Ishikawa (cell line): ENCODE measurements around the gene CACNA1C.

Source experiments
- CEBPB ChIP-seq: IDR thresholded peaks from 2 replicates; pipeline ENCODE4 v1.6.1; 2012
- CREB1 ChIP-seq: IDR thresholded peaks from 2 replicates; pipeline ENCODE4 v1.6.1; 2012; ENCODE audit warnings: low read depth
- EGR1 ChIP-seq: IDR thresholded peaks from 2 replicates; pipeline ENCODE4 v1.6.1; 2012
- EP300 ChIP-seq: IDR thresholded peaks from 2 replicates; pipeline ENCODE4 v1.6.1; 2012; ENCODE audit warnings: borderline replicate concordance
- FOXM1 ChIP-seq: IDR thresholded peaks from 2 replicates; pipeline ENCODE4 v1.6.1; 2012; ENCODE audit warnings: low read depth, borderline replicate concordance
- NFIC ChIP-seq: IDR thresholded peaks from 2 replicates; pipeline ENCODE4 v1.6.1; 2012
- RAD21 ChIP-seq: IDR thresholded peaks from 2 replicates; pipeline ENCODE4 v1.6.1; 2012; ENCODE audit warnings: low read depth
- TAF1 ChIP-seq: IDR thresholded peaks from 2 replicates; pipeline ENCODE4 v1.6.1; 2012; ENCODE audit warnings: low read depth, mild to moderate bottlenecking
- TCF12 ChIP-seq: IDR thresholded peaks from 2 replicates; pipeline ENCODE4 v1.6.1; 2012; ENCODE audit warnings: low read depth
- TEAD4 ChIP-seq: IDR thresholded peaks from 2 replicates; pipeline ENCODE4 v1.6.1; 2012
- YY1 ChIP-seq: IDR thresholded peaks from 2 replicates; pipeline ENCODE4 v1.6.1; 2012; ENCODE audit warnings: low read depth
- ZBTB7A ChIP-seq: IDR thresholded peaks from 2 replicates; pipeline ENCODE4 v1.6.1; 2012; ENCODE audit warnings: low read depth
- TF ChIP-seq, protein P1 (sequence below): IDR thresholded peaks from 2 replicates; pipeline ENCODE4 v1.6.1; 2012; ENCODE audit warnings: low read depth, mild to moderate bottlenecking
- TF ChIP-seq, protein P2 (sequence below): IDR thresholded peaks from 2 replicates; pipeline ENCODE4 v1.6.1; 2012
- TF ChIP-seq, protein P3 (sequence below): IDR thresholded peaks from 2 replicates; pipeline ENCODE4 v1.6.1; 2012

CACNA1C gene

DNA sequence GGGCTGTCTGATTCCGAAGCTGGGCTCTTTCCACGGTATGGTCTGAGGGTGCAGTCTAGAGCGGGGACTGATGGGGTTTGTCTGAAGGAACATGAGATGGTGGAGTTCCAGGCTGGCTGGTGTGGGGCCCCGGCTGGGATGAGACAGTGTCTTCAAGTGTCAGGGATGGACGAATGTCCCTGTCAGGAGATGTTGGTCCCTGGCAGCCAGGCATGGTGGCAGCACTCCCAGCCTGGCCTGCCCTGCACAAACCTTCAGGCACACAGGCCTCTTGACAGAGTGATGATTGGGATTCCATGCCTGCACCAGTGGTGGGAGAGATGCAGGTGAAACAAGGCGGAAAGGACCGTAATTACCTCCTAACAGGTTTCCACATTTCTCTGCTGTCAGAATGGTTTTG lies 221.9 kb downstream of the CACNA1C start:
- no peak for TF ChIP-seq TEAD4
- no peak for TF ChIP-seq CREB1
- TF ChIP-seq, protein P1, sequence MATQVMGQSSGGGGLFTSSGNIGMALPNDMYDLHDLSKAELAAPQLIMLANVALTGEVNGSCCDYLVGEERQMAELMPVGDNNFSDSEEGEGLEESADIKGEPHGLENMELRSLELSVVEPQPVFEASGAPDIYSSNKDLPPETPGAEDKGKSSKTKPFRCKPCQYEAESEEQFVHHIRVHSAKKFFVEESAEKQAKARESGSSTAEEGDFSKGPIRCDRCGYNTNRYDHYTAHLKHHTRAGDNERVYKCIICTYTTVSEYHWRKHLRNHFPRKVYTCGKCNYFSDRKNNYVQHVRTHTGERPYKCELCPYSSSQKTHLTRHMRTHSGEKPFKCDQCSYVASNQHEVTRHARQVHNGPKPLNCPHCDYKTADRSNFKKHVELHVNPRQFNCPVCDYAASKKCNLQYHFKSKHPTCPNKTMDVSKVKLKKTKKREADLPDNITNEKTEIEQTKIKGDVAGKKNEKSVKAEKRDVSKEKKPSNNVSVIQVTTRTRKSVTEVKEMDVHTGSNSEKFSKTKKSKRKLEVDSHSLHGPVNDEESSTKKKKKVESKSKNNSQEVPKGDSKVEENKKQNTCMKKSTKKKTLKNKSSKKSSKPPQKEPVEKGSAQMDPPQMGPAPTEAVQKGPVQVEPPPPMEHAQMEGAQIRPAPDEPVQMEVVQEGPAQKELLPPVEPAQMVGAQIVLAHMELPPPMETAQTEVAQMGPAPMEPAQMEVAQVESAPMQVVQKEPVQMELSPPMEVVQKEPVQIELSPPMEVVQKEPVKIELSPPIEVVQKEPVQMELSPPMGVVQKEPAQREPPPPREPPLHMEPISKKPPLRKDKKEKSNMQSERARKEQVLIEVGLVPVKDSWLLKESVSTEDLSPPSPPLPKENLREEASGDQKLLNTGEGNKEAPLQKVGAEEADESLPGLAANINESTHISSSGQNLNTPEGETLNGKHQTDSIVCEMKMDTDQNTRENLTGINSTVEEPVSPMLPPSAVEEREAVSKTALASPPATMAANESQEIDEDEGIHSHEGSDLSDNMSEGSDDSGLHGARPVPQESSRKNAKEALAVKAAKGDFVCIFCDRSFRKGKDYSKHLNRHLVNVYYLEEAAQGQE, result no peak
- TF ChIP-seq EGR1, result no peak
- TF ChIP-seq NFIC, result no peak
- TF ChIP-seq YY1, result no peak
- TF ChIP-seq, protein P2, sequence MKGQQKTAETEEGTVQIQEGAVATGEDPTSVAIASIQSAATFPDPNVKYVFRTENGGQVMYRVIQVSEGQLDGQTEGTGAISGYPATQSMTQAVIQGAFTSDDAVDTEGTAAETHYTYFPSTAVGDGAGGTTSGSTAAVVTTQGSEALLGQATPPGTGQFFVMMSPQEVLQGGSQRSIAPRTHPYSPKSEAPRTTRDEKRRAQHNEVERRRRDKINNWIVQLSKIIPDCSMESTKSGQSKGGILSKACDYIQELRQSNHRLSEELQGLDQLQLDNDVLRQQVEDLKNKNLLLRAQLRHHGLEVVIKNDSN, result no peak
- no peak for TF ChIP-seq EP300
- no peak for TF ChIP-seq TAF1

DNA sequence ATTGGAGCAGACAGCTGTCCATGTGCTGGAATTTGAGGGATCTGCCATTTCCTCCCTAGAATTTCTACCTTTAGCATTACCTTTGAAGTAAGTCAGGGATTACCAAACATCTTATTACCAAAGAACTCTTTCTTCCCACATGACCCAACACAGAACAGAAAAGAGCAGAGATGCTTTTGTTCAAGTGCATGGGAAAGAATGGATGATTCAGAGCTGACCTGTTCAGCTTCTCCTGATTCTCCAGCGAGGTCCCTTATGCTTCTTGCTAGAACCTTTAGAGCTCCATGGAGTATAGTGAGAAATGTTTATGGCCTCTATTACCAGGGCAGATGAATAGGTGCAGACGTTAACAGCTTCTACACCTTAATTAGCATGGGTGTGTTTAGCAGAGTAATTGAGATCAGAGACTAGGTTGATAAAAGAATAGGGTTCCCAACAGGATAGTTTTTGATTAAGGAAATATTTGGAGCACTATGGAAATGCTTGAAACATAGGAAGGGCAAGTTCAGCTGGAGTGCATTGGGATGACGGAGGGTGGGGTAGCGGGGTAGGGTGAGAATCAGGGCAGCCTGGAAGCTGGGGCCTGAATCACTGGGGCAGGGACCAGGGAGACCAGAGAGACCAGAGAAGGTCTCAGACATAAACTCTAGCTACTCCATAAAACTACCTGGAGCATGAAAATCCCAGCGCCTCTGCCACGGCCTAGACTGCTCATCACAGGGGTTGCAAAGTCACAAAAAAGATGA lies 223.7 kb downstream of the CACNA1C start:
- TF ChIP-seq, protein P3, sequence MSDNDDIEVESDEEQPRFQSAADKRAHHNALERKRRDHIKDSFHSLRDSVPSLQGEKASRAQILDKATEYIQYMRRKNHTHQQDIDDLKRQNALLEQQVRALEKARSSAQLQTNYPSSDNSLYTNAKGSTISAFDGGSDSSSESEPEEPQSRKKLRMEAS, result no peak
- TF ChIP-seq ZBTB7A, result no peak
- no peak for TF ChIP-seq TEAD4
- no peak for TF ChIP-seq FOXM1
- TF ChIP-seq RAD21, result no peak

DNA sequence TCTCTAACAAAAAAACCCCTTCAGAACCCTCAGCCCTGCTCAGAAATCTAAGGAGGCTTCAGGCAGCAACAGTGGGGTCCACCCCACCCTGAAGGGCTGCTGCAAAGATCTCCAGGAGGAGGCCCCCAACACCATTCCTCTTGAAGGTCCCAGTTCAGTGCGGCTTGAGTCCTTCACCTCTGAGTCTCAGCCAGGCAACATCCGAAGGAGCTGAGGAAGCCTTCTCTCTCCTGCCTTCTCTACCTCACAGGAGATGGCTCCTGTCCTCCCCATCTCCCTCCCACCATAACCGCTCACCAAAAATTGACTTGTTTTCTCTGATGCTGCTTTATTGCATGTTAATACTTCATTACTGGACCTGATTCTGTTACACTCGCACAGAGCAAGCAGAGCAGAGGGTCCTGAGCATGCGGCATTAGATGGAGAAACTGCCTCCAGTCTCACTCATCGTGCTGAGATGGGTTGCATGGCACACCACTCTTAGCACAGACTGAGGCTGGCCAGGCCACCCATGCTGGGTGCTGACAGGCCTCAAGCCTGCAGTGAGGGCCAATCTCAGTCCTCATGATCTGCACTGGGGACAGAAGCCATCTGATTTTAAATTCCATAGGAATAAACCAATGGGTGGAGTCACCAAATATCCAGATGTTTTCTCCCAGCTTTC lies 224.8 kb downstream of the CACNA1C start:
- TF ChIP-seq YY1 (no peak), TAF1 (no peak), CEBPB (no peak), CREB1 (no peak)

DNA sequence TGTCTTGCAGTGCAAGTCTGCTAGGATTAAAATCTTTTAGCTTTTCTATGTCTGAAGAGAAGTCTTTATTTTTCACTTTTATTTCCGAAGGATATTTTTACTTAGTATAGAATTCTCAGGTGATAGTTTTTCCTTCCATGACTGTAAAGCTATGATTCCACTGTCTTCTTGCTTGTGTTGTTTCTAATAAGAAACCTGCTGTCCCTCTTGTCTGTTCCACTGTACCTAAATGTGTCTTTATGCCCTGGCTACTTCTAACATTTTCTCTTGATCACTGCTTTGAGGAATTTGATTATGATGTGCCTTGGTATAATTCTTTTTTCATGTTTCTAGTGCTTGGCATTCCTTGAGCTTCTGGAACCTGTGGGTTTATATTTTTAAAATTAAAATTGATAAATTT lies 228.7 kb downstream of the CACNA1C start:
- TF ChIP-seq YY1 (no peak), EGR1 (no peak), TAF1 (no peak), TEAD4 (no peak), CREB1 (no peak), FOXM1 (no peak), TCF12 (no peak), CEBPB (no peak), NFIC (no peak), RAD21 (no peak)
- TF ChIP-seq, protein P2, result no peak
- TF ChIP-seq, protein P3, result no peak

DNA sequence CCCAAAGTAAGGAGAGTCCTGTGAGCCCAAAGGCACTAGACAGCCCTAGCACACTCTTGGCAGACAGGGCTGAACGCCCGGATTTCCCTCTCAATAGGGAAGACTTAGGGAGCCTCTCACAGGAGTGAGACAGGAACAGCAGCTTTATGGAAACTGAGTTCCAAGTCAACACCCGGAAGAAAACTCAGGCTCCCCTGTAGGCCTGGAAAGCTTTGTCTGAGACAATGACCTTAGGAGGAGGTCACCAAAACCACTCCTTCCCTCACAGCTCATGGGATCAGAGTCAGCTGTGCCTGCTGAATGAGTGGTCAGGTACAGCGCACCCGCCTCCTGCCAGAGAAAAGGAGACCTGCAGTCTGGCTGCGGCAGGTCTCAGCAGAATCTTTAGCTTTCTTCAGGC lies 229.5 kb downstream of the CACNA1C start:
- TF ChIP-seq ZBTB7A, result no peak
- TF ChIP-seq, protein P1, result no peak
- TF ChIP-seq CEBPB, result no peak

DNA sequence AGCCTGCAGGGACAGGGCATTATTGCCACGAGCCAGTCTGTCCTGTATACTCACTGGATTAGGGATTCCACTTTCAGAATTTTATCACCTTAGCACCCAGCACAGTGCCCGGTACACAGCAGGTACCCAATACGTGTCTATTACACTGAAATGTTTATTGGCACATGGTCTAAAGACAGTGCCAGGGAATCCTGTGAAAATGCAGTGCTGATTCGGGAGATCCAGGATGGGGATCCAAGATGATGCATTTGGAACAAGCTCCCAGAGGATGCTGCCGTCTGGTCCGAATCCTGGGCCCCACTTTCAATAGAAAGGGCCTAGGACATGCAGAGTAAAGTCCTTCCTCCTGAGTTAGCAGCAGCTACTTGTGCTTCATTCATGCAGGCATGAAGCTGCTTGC lies 230.7 kb downstream of the CACNA1C start:
- TF ChIP-seq EP300 (no peak), YY1 (no peak), CEBPB (no peak), TAF1 (no peak), RAD21 (no peak), NFIC (no peak), TCF12 (no peak), EGR1 (no peak), CREB1 (no peak)
- TF ChIP-seq, protein P3, result no peak
- TF ChIP-seq, protein P2, result no peak
